HG03196 (cell line): ENCODE measurements around the gene P2RY2.

Experiments used
- ATAC-seq: cut with Tn5 transposase; IDR thresholded peaks from one replicate; pipeline ENCODE4 v1.9.1; 2021; ENCODE audit not compliant: unreplicated experiment

Gene P2RY2

GRCh38 chr11:73241300-73241699 is 23.2 kb downstream of the P2RY2 start:
- ATAC-seq, result no peak

DNA sequence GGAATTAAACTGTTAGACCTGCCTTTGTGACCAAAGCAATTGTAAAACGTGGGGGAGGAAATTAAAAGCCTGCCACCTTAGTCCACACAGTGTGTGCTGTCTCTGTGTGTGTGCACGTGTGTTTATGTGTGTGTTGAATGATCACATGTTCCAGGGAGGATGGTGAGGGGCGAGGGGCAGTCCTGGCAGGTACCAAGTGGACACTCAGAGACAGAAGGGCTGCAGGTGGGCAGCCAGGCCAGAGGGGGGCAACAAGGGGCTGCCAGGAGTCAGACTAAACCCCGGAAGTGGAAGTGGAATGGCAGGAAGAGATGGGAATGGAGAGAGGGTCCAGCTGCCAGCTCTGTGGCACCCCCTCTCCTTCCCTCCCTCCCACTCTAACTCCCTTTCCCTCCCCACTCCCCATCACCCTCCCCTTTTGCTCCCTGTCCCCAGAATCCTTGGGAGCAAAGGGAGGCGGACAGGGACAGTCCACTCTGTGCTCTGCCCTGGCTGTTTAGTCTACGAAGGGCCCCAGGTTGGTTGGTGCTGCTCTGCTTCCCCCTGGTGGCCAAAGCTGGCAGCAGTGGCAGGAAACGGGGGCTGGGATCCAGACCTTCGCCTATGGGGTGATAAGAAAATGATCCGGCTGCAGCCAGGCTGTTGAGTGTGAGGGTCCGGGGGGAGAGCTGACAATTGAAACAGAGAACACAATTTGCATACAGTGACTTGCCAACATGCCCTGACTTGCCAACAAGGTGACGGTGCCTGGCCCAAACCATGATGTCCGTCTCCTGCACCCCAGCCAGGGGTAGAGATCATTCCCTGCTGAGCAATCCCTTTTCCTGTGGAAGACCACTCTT is 24.4 kb downstream of the P2RY2 start:
- no peak for ATAC-seq

GRCh38 chr11:73243093-73243485 is 25.0 kb downstream of the P2RY2 start:
- no peak for ATAC-seq

DNA sequence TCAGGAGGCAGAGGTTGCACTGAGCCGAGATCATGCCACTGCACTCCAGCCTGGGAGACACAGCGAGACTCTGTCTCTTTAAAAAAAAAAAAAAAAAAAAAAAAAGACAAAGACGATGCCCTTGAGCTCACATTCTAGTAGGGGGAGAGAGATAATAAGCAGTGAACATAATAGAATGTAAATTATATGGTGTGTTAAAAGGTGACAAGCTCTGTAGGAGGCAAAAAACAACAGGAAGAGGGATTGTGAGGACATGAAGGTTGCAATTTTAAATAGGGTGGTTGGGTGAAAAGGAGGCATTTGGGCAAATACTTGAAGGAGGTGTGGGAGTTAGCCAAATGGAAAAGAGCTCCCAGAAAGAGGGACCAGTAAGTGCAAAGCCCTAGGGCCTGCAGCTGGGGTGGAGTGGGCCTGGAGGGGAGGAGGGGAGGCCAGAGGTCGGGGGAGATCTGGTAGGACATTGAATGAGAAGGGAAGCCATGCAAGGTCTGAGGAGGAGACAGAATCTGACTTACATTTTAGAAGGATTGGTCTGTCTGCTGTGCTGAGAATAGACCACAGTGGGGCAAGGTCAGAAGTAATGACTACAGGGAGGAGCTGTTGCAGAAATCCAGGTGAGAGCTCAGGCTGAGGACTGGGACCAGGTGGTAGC is 26.6 kb downstream of the P2RY2 start:
- no peak for ATAC-seq

DNA sequence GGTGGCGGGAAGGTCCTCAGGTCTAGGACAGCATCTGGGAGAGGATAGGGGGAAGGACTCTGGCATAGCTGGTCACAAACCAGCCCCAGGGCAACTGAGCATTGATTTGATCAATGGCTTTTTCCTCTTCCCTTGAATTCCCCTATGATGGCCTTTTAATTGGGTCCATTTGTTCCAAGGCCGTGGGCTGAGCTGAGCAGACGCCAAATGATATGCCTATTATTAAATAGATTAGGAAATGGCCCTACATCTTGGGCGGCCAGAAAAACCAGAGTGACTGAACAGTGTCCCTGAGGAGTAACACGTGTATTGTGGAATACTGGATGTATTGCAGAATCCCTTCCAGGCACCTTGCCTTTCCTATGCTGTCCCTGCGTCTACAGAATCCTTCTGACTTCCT is 27.4 kb downstream of the P2RY2 start:
- no peak for ATAC-seq

DNA sequence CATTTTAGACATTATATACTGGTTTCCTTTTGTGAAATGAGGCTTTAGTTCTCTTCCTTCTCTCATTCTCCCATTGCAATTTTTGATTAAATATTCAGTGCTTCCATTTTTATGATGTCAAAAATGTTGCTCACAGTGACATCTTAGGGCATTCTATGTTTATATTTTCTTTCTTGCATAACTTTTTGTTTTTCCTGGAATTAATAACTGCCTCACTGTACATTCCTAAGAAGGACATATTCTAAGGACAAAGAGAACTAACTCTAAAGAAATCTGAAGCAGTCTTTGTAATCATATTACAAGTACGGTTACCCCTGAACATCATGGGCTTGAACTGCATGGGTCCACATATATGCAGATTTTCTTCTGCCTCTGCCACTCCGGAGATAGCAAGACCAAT is 28.2 kb downstream of the P2RY2 start:
- ATAC-seq, result no peak

GRCh38 chr11:73248526-73249185 is 30.6 kb downstream of the P2RY2 start:
- ATAC-seq, result no peak

- no peak for ATAC-seq
These were observed 31.2 kb downstream of the P2RY2 start for GRCh38 chr11:73249304-73249703.

- no peak for ATAC-seq
These were observed 32.0 kb downstream of the P2RY2 start for GRCh38 chr11:73249853-73250783.

GRCh38 chr11:73252577-73253191 is 34.6 kb downstream of the P2RY2 start:
- ATAC-seq, result no peak

DNA sequence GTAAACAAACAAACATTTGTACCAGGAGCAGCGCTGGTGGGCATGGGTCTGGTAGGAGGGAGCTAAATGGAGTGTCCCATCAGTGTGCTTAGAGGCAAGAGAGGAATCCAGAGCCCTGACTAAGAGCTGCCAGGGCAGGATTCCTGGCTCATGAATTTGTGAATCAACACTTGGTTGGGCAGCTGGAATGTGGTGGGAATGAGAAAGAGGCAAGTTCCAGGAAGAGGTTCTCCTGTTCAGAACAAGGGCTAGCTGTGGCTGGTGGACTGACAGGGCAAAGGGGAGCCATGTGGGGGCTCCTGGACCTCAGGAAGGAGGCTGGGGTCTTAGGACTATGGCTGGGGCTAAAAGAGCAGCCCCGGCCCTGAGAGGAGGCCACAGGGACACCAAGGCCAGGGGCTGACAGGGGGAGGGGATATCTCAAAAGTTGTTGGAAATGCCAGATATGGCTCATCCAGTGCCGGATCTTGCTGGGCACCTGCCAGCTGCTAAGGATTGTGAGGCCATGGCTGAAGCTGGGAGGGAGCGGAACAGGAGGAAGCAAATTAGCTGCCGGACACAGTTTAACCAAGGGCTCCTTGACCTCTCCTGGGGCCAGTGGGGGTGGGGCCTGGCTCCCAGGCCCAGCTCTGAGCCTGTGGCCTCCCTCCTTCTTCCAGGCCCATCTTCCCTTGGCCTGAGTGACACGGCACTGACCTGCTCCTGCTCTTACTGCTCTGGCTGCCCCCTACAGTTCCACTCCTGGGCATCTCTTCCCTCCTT is 39.4 kb downstream of the P2RY2 start:
- ATAC-seq, result no peak

- ATAC-seq, result no peak
These were observed 40.3 kb downstream of the P2RY2 start for GRCh38 chr11:73258104-73259035.

DNA sequence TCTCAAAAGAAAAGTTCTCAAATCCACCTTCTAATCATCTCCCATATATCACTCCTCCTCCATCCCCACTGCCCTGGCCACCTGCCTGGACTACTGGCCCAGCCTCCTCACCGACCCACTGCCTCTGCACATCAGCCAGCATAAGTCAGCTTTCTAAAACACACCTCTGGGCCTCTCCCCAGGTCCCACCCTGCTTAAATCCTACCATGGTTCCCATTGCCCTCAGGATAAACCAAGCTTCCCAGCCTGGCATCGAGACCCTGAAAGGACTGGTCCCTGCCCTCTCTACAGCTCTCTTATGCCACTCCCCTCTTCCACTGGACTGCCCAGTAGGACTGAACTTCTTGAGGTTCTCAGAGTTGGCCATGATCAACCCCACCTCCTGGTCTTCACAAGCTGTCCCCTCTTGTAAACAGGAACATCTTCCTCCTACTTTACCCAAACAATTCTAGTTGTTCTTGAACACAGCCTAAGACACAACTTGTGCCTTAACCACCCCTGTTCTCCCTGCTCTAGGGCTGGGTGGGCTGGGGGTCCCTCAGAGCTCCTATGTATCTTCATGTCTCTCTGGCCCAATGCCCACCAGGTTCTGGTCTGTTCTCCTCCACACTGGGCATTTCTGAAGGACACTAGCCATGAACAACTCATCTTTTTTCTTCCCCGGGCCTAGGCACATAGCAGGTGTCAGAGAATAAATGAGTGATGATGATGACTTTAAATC is 41.5 kb downstream of the P2RY2 start:
- no peak for ATAC-seq

DNA sequence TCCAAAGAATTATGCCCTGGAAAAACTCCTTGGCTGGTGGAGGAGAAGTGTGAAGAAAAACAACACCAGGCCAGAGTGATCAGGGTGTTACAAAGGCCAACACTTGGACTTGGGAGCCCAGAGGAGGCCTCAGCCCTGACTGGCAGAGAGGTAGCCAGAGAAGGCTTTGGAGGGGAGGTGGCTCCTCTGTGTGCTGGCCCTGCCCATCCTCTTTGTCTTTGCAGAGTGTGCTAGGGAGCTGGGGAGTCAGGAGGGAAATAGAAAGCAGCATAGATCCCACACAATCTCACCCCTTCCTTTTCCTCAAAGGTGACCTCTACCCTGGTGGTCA is 42.0 kb downstream of the P2RY2 start:
- ATAC-seq, result no peak

- no peak for ATAC-seq
These were observed 44.9 kb downstream of the P2RY2 start for GRCh38 chr11:73262851-73263495.

- no peak for ATAC-seq
These were observed 45.6 kb downstream of the P2RY2 start for GRCh38 chr11:73263640-73264039.

- no peak for ATAC-seq
These were observed 47.3 kb downstream of the P2RY2 start for GRCh38 chr11:73265278-73265810.
